SK-N-MC (cell line): ENCODE measurements around the gene ADH7.

Experiments
- EZH2 ChIP-seq: fragments of 200-600 bp; sonication (generic); IDR thresholded peaks from one replicate; pipeline ENCODE4 v1.6.1; 2017; ENCODE audit warnings: antibody characterized with exemption
- FOXP2 ChIP-seq: optimal IDR thresholded peaks from 2 replicates; pipeline ENCODE3; 2011; ENCODE audit warnings: mild to moderate bottlenecking, moderate library complexity; ENCODE audit not compliant: insufficient read depth; ENCODE audit errors: extremely low read length, control extremely low read depth
- POLR2AphosphoS5 ChIP-seq: IDR thresholded peaks from 2 replicates; pipeline ENCODE4 v1.6.1; 2012; ENCODE audit warnings: mild to moderate bottlenecking, low read depth, low read length, borderline replicate concordance

- TF ChIP-seq POLR2AphosphoS5 (no peak), EZH2 (no peak), FOXP2 (no peak)
These were observed 24.1 kb downstream of the ADH7 start for GRCh38 chr4:99411041-99411440.
